OCI-LY7 (cell line): ENCODE data around the gene KATNA1. TPM values are rescaled to one million over a fixed set of nuclear protein-coding genes. Genes with fewer than 3 reads are reported as not detected.

Experiments used
- BruUV-seq: library from RNA; stranded (reverse); fragments of 400-500 nt; replicated peaks from 2 replicates; lab custom pipeline; 2021; lab: Mats Ljungman, UMichigan
- CTCF ChIA-PET: fragments of 300-600 bp; sonication (Branson Sonifier 250); formaldehyde crosslinking; loops from one replicate; lab custom pipeline; 2022; ENCODE audit warnings: antibody characterized with exemption; ENCODE audit not compliant: unreplicated experiment; lab: Charles Lee
- POLR2A ChIA-PET: fragments of 300-600 bp; sonication (Branson Sonifier 250); formaldehyde crosslinking; loops from one replicate; lab custom pipeline; 2022; ENCODE audit warnings: antibody characterized with exemption; lab: Charles Lee
- DNase-seq: peaks from one replicate; pipeline ENCODE4 v3.0.0-alpha.2; 2015; ENCODE audit warnings: low spot score
- H2AFZ ChIP-seq: fragments of 200-600 bp; sonication (generic), shearing (Covaris generic); 2 replicates; pipeline ENCODE4 v1.6.1; 2014; ENCODE audit warnings: mild to moderate bottlenecking, antibody characterized with exemption, low read length, moderate library complexity
- H3K27ac ChIP-seq: fragments of 200-600 bp; sonication (generic); 2 replicates; pipeline ENCODE4 v1.5.1; 2014; ENCODE audit warnings: mixed run types, low read depth, mild to moderate bottlenecking, moderate library complexity, low read length, inconsistent platforms; ENCODE audit not compliant: poor library complexity, severe bottlenecking
- H3K36me3 ChIP-seq: fragments of 200-600 bp; sonication (generic); 2 replicates; pipeline ENCODE4 v1.6.1; 2014; ENCODE audit warnings: mild to moderate bottlenecking, antibody characterized with exemption, low read length, moderate library complexity, mixed read lengths; ENCODE audit not compliant: insufficient read depth
- H3K4me1 ChIP-seq: fragments of 200-600 bp; sonication (generic); 2 replicates; pipeline ENCODE4 v1.5.1; 2014; ENCODE audit warnings: mild to moderate bottlenecking, low read length; ENCODE audit not compliant: insufficient read depth, poor library complexity, severe bottlenecking
- H3K4me2 ChIP-seq: fragments of 200-600 bp; sonication (generic); 2 replicates; pipeline ENCODE4 v1.6.1; 2014; ENCODE audit warnings: mild to moderate bottlenecking, low read length
- H3K4me3 ChIP-seq: fragments of 200-600 bp; sonication (generic); 2 replicates; pipeline ENCODE4 v1.5.1; 2014; ENCODE audit warnings: mild to moderate bottlenecking, low read depth, low read length; ENCODE audit not compliant: poor library complexity, severe bottlenecking
- H3K79me2 ChIP-seq: fragments of 200-600 bp; sonication (generic); 2 replicates; pipeline ENCODE4 v1.6.1; 2016; ENCODE audit warnings: low read depth, mild to moderate bottlenecking, low read length, moderate library complexity, mixed read lengths; ENCODE audit not compliant: insufficient read depth
- H3K9me2 ChIP-seq: fragments of 200-600 bp; sonication (generic); 2 replicates; pipeline ENCODE4 v1.6.1; 2016; ENCODE audit warnings: mild to moderate bottlenecking, low read length, mixed read lengths; ENCODE audit not compliant: insufficient read depth
- H3K9me3 ChIP-seq: fragments of 200-600 bp; sonication (generic); 2 replicates; pipeline ENCODE4 v1.6.1; 2014; ENCODE audit warnings: mild to moderate bottlenecking, mixed run types, low read length, mixed read lengths
- H4K20me1 ChIP-seq: fragments of 200-600 bp; sonication (generic); 2 replicates; pipeline ENCODE4 v1.6.1; 2014; ENCODE audit warnings: mild to moderate bottlenecking, antibody characterized with exemption, low read length, moderate library complexity, mixed read lengths; ENCODE audit not compliant: insufficient read depth
- EZH2phosphoT487 ChIP-seq: fragments of 200-600 bp; sonication (generic); IDR thresholded peaks from 2 replicates; pipeline ENCODE4 v1.6.1; 2018; ENCODE audit warnings: low read depth, borderline replicate concordance, mild to moderate bottlenecking, mixed run types, antibody characterized with exemption, low read length, moderate library complexity, mixed read lengths
- intact Hi-C: fragments of 100-400 bp; cut with micrococcal nuclease; formaldehyde crosslinking; loops from one replicate; pipeline ENCODE4 v1.10.0; 2022; ENCODE audit not compliant: unreplicated experiment
- total RNA-seq, 2 experiments: library from RNA; depleted of rRNA in 1 of 2; stranded (reverse); fragments of >200 nt in 1 of 2; shearing (Covaris generic) in 1 of 2; gene quantifications; 2 replicates each; pipeline ENCODE4 v1.2.3, GENCODE V29; 2014 to 2022
- TF ChIP-seq, protein P1 (sequence below): fragments of 200-600 bp; sonication (generic); conservative IDR thresholded peaks from 2 replicates; pipeline ENCODE4 v1.5.1; 2014; ENCODE audit warnings: mild to moderate bottlenecking, antibody characterized with exemption, low read length, moderate library complexity, mixed read lengths

The KATNA1 gene
- total RNA-seq, 2 experiments from 2014 or later: 35.1 to 36.5 TPM

DNA sequence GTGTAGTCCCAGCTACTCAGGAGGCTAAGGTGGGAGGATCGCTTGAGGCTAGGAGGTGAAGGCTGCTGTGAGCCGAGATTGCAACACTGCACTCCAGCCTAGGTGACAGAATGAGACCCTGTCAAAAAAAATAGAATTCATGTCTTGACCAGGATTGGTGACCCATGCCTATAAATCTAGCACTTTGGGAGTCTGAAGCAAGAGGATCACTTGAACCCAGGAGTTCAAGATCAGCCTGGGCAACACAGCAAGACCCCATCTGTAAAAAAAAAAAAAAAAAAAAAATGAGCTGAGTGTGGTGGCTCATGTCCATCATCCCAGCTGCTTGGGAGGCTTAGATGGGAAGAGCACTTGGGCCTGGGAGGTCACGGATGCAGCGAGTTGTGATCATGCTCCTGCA lies 48.0 kb downstream of the KATNA1 start:
- Histone ChIP-seq H3K9me2 (no peaks in the 10 kb centered on the region), H3K27ac (no peak overlapping the region), H3K36me3 (peaks cover 82% of the 10 kb centered on the region), H4K20me1 (no peaks in the 10 kb centered on the region), H3K4me2 (no peak overlapping the region), H3K4me1 (no peaks in the 10 kb centered on the region), H3K79me2 (no peaks in the 10 kb centered on the region), H3K4me3 (no peak overlapping the region), H2AFZ (no peak overlapping the region), H3K9me3 (no peaks in the 10 kb centered on the region)
- intact Hi-C loops: no loop called here
- TF ChIP-seq, protein P1, sequence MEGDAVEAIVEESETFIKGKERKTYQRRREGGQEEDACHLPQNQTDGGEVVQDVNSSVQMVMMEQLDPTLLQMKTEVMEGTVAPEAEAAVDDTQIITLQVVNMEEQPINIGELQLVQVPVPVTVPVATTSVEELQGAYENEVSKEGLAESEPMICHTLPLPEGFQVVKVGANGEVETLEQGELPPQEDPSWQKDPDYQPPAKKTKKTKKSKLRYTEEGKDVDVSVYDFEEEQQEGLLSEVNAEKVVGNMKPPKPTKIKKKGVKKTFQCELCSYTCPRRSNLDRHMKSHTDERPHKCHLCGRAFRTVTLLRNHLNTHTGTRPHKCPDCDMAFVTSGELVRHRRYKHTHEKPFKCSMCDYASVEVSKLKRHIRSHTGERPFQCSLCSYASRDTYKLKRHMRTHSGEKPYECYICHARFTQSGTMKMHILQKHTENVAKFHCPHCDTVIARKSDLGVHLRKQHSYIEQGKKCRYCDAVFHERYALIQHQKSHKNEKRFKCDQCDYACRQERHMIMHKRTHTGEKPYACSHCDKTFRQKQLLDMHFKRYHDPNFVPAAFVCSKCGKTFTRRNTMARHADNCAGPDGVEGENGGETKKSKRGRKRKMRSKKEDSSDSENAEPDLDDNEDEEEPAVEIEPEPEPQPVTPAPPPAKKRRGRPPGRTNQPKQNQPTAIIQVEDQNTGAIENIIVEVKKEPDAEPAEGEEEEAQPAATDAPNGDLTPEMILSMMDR: no peak
- no peak for TF ChIP-seq EZH2phosphoT487
- no TSS peak for BruUV-seq
- POLR2A ChIA-PET: interaction anchor here (0.5 to 0.9 kb wide), 6 partner anchors 9 to 60 kb away, joined by 3 to 5 read pairs (median 4); no protein-coding TSS in a partner anchor
- CTCF ChIA-PET: interaction anchor here (0.6 kb wide), 1 partner anchor 33 kb away, joined by 4 read pairs; no protein-coding TSS in a partner anchor
- DNase-seq: no peak

DNA sequence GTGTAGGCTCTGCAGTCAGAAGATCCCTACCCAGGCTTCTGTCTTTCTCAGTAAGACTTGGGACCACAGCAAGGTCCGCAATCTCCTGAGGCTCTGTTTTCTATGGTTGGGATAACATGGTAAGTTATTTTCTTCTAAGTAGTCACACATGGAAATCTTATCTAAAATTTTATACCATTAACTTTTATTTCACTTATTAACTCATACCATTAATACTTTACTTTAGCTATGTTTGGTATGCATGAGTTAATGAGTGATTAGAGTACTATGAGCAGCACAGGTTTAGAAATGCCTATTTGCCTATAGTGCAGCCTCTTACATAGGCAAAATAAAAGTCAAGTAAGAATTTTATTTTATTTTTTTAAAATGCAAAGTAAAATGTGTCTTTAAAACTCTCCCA lies 55.1 kb downstream of the KATNA1 start:
- H3K4me2 ChIP-seq: no peak overlapping the region
- intact Hi-C loops: no loop called here
- POLR2A ChIA-PET: interaction anchor here (0.6 to 1.5 kb wide), 5 partner anchors 23 to 713 kb away, joined by 3 to 6 read pairs (median 4); no protein-coding TSS in a partner anchor
- no peaks in the 10 kb centered on the region for H3K9me3 ChIP-seq
- H2AFZ ChIP-seq: no peak overlapping the region
- CTCF ChIA-PET: no interaction called here
- H3K4me1 ChIP-seq: no peaks in the 10 kb centered on the region
- H4K20me1 ChIP-seq: no peaks in the 10 kb centered on the region
- BruUV-seq: no TSS peak
- no peak for DNase-seq
- H3K79me2 ChIP-seq: no peaks in the 10 kb centered on the region
- H3K9me2 ChIP-seq: no peaks in the 10 kb centered on the region
- no peak overlapping the region for H3K4me3 ChIP-seq
- no peak for TF ChIP-seq EZH2phosphoT487
- TF ChIP-seq, protein P1: no peak
- H3K36me3 ChIP-seq: peaks cover 87% of the 10 kb centered on the region
- no peak overlapping the region for H3K27ac ChIP-seq

DNA sequence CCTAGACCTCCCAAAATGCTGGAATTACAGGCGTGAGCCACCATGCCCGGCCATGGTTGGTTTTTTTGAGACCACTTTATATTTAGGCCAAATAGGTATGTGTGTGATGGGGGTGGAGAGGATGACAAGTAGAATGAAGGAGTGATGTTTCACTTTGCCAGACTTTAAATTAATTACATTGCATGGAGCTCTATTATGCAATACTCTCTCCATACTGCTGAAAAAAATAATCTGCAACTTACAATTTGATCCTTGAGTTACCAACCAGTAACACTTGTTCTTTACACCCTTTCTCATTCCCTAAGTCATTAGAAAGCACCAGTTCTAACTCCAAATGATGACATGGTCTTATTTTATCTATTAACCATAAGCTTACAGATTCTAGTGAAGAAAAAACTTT lies 55.5 kb downstream of the KATNA1 start:
- no peaks in the 10 kb centered on the region for H3K9me3 ChIP-seq
- H3K4me3 ChIP-seq: no peak overlapping the region
- no peaks in the 10 kb centered on the region for H4K20me1 ChIP-seq
- ChIA-PET POLR2A (interaction anchor here (0.5 to 1.5 kb wide), 6 partner anchors 22 to 714 kb away, joined by 3 to 6 read pairs (median 4); no protein-coding TSS in a partner anchor), CTCF (no interaction called here)
- intact Hi-C loops: no loop called here
- no peaks in the 10 kb centered on the region for H3K4me1 ChIP-seq
- H3K79me2 ChIP-seq: no peaks in the 10 kb centered on the region
- peaks cover 87% of the 10 kb centered on the region for H3K36me3 ChIP-seq
- TF ChIP-seq, protein P1: no peak
- no peak for TF ChIP-seq EZH2phosphoT487
- no peaks in the 10 kb centered on the region for H3K9me2 ChIP-seq
- no peak overlapping the region for H3K4me2 ChIP-seq
- no peak overlapping the region for H3K27ac ChIP-seq
- DNase-seq: no peak
- BruUV-seq: no TSS peak
- no peak overlapping the region for H2AFZ ChIP-seq
